ENCODE data around the gene ERCC6.

The ERCC6 gene

DNA sequence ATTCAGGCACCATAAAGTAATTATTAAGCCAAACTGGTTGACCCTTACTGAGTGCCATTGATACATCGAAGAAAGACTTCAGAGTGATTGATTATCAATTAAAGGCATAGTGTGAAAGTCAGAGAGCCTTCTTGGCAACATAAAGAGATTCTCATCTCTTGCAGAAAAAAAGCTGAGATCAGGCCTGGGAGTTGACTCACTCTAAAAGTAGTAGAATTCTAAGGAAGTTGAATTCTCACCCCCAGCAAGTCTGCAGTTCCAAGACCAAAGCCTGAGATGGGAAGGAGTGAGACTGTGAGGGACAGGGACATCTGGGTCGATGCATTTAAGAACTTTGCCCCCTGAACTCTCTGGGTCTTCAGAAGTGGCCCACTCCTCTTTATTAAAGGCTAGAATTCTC lies 21.6 kb upstream of the ERCC6 start:
- H3K36me3 Mint-ChIP-seq (ENCODE audit: low read depth), result no peaks in the 10 kb centered on the region
- H3K4me1 Mint-ChIP-seq (ENCODE audit: low read depth), result no peaks in the 10 kb centered on the region
- H3K4me3 Mint-ChIP-seq, result no peak overlapping the region
- no peak for DNase-seq
- H3K9me3 Mint-ChIP-seq, result no peaks in the 10 kb centered on the region
- no peak overlapping the region for H3K27ac Mint-ChIP-seq
- H3K27me3 Mint-ChIP-seq, result peaks cover 44% of the 10 kb centered on the region

DNA sequence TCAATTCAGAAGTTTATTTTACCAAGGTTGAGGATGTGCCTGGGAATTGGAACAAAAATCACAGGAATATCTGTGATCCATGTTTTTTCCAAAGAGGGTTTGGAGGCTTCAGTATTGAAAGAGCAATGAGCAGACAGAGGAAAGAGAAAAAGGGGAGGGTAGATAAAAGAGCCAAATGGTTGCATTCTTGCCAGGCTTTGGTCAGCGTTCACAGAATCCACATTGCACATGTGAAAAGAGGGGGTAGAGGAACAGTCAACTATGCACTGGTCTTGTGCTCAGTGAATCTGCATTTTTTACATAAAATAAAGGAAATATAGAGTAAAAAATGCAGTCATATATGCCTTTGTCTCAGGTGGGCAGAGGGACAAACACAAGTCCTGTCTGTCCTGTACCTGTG lies 20.6 kb upstream of the ERCC6 start:
- Mint-ChIP-seq H3K27me3 (peaks cover 37% of the 10 kb centered on the region), H3K9me3 (no peaks in the 10 kb centered on the region), H3K27ac (no peak overlapping the region), H3K36me3 (ENCODE audit: low read depth) (no peaks in the 10 kb centered on the region), H3K4me1 (ENCODE audit: low read depth) (no peaks in the 10 kb centered on the region), H3K4me3 (no peak overlapping the region)
- DNase-seq, result no peak

DNA sequence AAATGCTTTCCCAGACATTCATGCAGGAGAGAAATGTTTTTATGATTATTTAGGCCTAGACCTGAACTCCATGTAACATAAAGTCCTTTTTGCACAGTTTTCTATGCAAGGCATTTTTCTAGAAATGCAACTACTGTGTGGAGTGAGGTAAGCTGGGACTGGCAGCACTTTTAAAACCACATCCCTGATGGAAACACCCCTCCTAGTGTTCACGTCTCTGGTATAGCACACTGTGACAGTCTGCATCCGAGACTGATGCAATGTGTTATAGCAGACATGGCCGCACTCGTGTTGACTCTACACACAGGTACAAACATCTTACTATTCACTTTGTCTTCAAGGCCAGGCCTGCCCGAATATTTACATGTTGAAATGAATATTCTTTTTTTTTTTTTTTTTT lies 19.3 kb upstream of the ERCC6 start:
- Mint-ChIP-seq H3K27ac (no peak overlapping the region), H3K36me3 (ENCODE audit: low read depth) (no peaks in the 10 kb centered on the region), H3K4me3 (no peak overlapping the region), H3K9me3 (no peaks in the 10 kb centered on the region), H3K27me3 (peaks cover 31% of the 10 kb centered on the region), H3K4me1 (ENCODE audit: low read depth) (no peaks in the 10 kb centered on the region)
- DNase-seq, result no peak

DNA sequence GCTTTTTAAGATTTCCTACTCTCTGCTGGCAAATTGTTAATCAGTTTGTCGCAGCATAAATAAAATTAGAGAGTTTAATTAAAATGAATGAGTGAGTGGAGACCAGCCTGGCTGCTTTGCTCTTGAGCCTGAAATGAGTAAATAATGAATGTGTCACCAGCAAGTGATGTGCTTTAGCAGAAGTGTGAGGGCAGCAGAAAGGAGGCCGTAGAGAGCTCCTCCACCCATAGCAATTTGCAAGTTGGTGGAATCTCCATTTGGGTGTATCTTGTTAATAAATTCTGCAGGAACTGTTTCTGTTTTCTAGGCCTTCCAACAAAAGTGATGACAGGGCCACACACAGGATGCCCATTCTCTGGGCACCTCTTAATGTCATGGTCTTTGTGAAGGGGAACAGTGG lies 18.8 kb upstream of the ERCC6 start:
- no peak overlapping the region for H3K27ac Mint-ChIP-seq
- no peaks in the 10 kb centered on the region for H3K4me1 Mint-ChIP-seq (ENCODE audit: low read depth)
- no peak for DNase-seq
- H3K27me3 Mint-ChIP-seq, result peaks cover 30% of the 10 kb centered on the region
- no peaks in the 10 kb centered on the region for H3K36me3 Mint-ChIP-seq (ENCODE audit: low read depth)
- no peaks in the 10 kb centered on the region for H3K9me3 Mint-ChIP-seq
- H3K4me3 Mint-ChIP-seq, result no peak overlapping the region

DNA sequence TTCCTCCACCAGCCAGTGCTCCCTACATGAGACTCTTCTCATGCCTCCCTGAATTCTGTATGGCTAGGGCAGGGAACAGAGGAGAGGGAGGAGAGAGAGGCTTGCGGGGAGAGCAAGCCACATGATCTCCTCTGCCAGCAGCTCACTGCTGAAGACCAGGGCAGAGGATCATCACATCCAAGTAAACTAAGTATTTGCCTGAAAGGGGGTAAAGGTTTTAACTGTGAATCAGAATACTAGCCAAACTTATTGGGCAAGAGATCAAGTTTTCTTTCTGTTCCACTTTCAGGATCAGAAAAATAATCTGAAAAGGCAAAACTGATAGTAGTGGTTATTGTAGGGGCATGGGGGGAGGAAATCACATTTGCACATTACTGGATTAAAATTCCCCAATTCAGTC lies 17.8 kb upstream of the ERCC6 start:
- DNase-seq, result no peak
- Mint-ChIP-seq H3K27me3 (peaks cover 37% of the 10 kb centered on the region), H3K4me3 (no peak overlapping the region), H3K4me1 (ENCODE audit: low read depth) (no peaks in the 10 kb centered on the region), H3K27ac (no peak overlapping the region), H3K36me3 (ENCODE audit: low read depth) (no peaks in the 10 kb centered on the region), H3K9me3 (no peaks in the 10 kb centered on the region)

DNA sequence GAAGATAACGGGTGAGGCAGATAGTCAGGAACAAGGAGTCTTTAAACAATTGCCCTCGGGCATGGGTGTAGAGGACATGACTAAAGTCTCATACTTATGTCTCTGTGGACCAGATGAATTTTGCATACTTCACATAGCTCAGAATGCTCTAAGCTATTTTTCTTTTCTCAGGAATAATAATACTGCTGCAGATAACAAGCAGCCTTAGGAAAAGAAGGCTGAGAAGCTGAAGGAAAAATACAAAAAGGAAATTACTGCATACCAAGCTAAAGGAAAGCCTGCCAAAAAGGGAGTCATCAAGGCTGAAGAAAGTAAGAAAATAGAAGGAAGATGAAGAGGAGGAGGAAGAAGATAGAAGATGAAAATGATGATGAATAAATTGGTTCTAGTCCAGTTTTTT lies 13.4 kb upstream of the ERCC6 start:
- no peak for DNase-seq
- H3K4me3 Mint-ChIP-seq, result no peak overlapping the region

DNA sequence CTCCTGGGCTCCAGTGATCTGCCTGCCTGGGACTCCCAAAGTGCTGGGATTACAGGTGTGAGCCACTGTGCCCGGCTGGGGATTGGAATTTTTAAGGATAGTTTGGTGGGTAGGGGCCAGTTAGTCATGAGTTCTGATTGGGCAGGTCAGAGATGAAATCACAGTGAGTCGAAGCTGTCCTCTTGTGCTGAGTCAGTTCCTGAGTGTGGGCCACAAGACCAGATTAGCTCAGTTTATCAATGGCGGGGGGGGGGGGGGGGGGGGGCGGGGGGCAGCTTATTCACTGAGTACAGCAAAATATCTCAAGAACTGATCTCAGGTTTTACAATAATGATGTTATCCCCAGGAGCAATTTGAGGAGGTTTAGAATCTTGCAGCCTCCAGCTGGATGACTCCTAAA lies 11.6 kb upstream of the ERCC6 start:
- DNase-seq, result no peak
- peaks cover 3% of the 10 kb centered on the region for H3K9me3 Mint-ChIP-seq

More for the DNA sequence above, 13.4 kb upstream of the ERCC6 start:
- Mint-ChIP-seq H3K27ac (no peak overlapping the region), H3K4me1 (ENCODE audit: low read depth) (no peaks in the 10 kb centered on the region), H3K27me3 (peaks cover 34% of the 10 kb centered on the region), H3K36me3 (ENCODE audit: low read depth) (no peaks in the 10 kb centered on the region), H3K9me3 (no peaks in the 10 kb centered on the region)

DNA sequence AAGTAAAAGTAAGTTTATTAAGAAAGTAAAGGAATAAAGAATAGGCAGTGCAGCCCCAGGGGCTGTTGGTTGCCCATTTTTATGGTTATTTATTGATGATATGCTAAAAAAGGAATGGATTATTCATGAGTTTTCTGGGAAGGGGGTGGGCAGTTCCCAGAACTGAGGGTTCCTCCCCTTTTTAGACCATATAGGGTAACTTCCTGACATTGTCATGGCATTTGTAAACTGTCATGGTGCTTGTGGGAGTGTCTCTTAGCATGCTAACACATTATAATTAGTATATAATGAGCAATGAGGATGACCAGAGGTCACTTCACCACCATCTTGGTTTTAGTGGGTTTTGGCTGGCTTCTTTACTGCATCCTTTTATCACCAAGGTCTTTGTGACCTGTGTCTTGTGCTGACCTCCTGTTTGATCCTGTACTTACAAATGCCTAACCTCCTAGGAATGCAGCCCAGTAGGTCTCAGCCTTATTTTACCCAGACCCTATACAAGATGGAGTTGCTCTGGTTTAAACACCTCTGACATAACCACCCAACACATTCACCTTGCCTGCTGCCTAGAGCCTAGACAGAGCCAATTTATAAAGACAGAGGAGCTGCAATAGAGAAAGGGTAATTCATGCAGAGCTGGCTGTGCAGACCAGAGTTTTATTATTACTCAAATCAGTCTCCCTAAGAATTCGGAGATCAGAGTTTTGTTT lies 10.9 kb upstream of the ERCC6 start:
- Mint-ChIP-seq H3K4me3 (no peak overlapping the region), H3K27me3 (peaks cover 32% of the 10 kb centered on the region)

More for the DNA sequence above, 11.6 kb upstream of the ERCC6 start:
- Mint-ChIP-seq H3K4me3 (no peak overlapping the region), H3K4me1 (ENCODE audit: low read depth) (no peaks in the 10 kb centered on the region), H3K27ac (no peak overlapping the region), H3K36me3 (ENCODE audit: low read depth) (no peaks in the 10 kb centered on the region), H3K27me3 (peaks cover 30% of the 10 kb centered on the region)

DNA sequence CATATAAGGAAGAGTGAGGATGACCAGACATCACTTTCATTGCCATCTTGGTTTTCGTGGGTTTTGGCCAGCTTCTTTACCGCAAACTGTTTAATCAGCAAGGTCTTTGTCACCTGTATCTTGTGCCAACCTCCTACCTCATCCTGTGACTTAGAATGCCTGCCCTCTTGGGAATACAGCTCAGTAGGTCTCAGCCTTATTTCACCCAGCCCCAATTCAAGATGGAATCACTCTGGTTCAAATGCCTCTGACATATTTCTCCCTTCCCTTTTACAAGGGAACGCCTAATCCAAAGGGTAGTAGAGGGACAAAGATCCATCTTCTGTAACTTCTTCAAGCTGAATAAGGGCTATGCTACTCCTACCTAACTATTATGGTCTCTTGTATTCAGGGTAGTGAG lies 4.7 kb upstream of the ERCC6 start:
- Mint-ChIP-seq H3K4me1 (ENCODE audit: low read depth) (peaks cover 11% of the 10 kb centered on the region), H3K9me3 (peaks cover 5% of the 10 kb centered on the region)

More for the DNA sequence above, 10.9 kb upstream of the ERCC6 start:
- no peak overlapping the region for H3K27ac Mint-ChIP-seq
- H3K36me3 Mint-ChIP-seq (ENCODE audit: low read depth), result no peaks in the 10 kb centered on the region
- no peak for DNase-seq
- H3K9me3 Mint-ChIP-seq, result peaks cover 5% of the 10 kb centered on the region
- H3K4me1 Mint-ChIP-seq (ENCODE audit: low read depth), result no peaks in the 10 kb centered on the region

DNA sequence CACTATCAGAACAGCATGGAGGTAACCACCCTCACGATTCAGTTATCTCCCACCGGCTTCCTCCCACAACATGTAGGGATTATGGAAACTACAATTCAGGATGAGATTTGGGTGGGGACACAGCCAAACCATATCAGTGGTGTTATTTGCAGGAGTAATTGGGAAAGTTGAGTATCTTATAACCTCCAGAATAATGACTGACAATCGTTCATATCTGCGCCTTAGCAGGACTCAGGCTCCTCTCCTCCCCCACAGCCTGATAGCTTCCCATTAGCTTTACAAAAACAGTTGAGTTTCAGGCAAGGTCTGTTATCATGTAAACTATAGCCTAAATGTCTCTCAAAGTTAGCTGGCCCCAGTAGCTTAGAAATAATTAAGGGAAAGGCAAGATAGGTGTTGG lies 3.4 kb upstream of the ERCC6 start:
- H3K4me1 Mint-ChIP-seq (ENCODE audit: low read depth), result peaks cover 22% of the 10 kb centered on the region
- peaks cover 8% of the 10 kb centered on the region for H3K36me3 Mint-ChIP-seq (ENCODE audit: low read depth)

More for the DNA sequence above, 4.7 kb upstream of the ERCC6 start:
- Mint-ChIP-seq H3K4me3 (no peak overlapping the region), H3K27me3 (peaks cover 37% of the 10 kb centered on the region), H3K36me3 (ENCODE audit: low read depth) (peaks cover 1% of the 10 kb centered on the region), H3K27ac (no peak overlapping the region)
- no peak for DNase-seq

DNA sequence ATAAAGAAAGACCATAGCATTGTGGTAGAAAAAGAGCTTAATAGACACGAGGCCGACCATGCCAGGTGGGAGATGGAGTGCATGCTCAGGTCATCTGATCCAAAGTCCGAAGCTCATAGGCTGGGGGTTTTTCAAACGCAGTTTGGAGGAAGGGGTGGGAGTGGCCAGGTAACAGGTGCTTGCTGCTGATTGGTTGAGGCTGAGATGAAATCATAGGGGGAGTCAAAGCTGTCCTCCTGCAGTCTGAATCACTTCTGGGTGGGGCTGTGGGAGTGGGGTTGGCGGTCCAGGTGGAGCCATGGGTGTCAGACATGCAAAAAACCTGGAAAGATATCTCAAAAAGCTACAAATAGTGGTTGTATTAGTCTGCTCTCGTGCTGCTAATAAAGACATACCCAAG lies 2.8 kb upstream of the ERCC6 start:
- H3K4me1 Mint-ChIP-seq (ENCODE audit: low read depth), result peaks cover 23% of the 10 kb centered on the region
- peaks cover 5% of the 10 kb centered on the region for H3K9me3 Mint-ChIP-seq
- peaks cover 35% of the 10 kb centered on the region for H3K27me3 Mint-ChIP-seq
- H3K36me3 Mint-ChIP-seq (ENCODE audit: low read depth), result peaks cover 8% of the 10 kb centered on the region
- H3K4me3 Mint-ChIP-seq, result no peak overlapping the region
- H3K27ac Mint-ChIP-seq, result no peak overlapping the region
- no peak for DNase-seq

More for the DNA sequence above, 3.4 kb upstream of the ERCC6 start:
- Mint-ChIP-seq H3K9me3 (peaks cover 5% of the 10 kb centered on the region), H3K4me3 (no peak overlapping the region), H3K27me3 (peaks cover 35% of the 10 kb centered on the region), H3K27ac (no peak overlapping the region)
- no peak for DNase-seq

DNA sequence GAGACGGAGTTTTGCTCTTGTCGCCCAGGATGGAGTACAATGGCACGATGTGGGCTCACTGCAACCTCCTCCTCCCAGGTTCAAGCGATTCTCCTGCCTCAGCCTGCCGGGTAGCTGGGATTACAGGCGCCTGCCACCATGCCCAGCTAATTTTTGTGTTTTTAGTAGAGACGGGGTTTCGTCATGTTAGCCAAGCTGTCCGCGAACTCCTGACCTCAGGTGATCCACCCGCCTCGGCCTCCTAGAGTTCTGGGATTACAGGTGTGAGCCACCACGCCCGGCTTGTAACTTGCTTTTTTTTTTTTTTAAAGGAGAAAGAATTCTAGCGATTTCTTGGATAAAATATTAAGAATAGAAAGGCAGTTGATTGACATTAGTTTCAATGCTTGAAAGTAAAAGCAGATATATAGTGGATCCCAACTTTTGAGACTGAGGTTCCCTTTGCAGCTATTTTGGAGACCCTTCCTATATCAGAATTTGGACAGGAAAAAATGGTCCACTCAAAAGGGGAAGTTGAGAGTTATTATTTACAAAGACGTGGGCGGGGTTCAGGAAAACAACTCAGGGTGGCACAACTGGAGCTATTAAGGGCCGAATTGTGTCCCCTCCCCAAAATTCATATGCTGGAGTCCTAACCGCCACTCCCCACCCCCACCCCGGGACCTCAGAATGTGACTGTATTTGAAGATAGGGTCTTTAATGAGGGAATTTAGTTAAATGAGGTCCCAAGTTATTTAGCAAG lies 1.3 kb upstream of the ERCC6 start:
- H3K36me3 Mint-ChIP-seq (ENCODE audit: low read depth), result peaks cover 15% of the 10 kb centered on the region
- H3K4me3 Mint-ChIP-seq, result no peak overlapping the region
- peaks cover 33% of the 10 kb centered on the region for H3K4me1 Mint-ChIP-seq (ENCODE audit: low read depth)
- no peak overlapping the region for H3K27ac Mint-ChIP-seq
- H3K9me3 Mint-ChIP-seq, result peaks cover 2% of the 10 kb centered on the region
- DNase-seq, result no peak
- peaks cover 31% of the 10 kb centered on the region for H3K27me3 Mint-ChIP-seq

DNA sequence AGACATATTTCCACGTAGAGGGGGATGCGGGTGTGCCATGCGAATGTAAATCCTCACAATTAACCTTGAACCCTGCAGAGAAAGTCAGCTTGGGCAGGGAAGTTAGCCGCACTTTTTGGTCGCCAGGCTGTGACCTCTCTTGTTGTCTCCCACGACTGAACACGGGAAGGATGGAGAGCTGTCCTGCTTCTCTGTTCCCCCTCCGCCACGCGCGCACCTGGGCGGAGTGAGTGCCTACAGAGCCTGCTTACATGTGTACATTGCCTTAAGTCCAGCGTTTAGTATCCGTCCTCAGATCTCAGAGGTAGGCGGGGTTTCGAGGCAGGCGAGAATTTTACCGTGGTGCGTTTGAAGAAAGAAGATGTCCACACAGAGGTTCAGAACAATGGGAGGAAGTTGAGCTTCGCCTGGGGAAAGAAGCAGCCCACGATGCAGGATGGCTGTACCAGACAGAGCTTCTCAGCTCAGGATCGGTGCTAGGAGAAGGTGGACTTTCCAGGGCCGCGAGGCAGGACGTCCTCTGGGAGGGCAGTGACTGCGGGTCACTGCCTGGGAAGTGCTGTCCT lies 482 bp upstream of the ERCC6 start:
- peak overlapping the region; percentile 96 for H3K27ac Mint-ChIP-seq
- peaks cover 29% of the 10 kb centered on the region for H3K27me3 Mint-ChIP-seq
- H3K4me3 Mint-ChIP-seq, result peak overlapping the region; percentile 89
- no peaks in the 10 kb centered on the region for H3K9me3 Mint-ChIP-seq
- peaks cover 18% of the 10 kb centered on the region for H3K36me3 Mint-ChIP-seq (ENCODE audit: low read depth)
- DNase-seq, result no peak
- peaks cover 39% of the 10 kb centered on the region for H3K4me1 Mint-ChIP-seq (ENCODE audit: low read depth)

DNA sequence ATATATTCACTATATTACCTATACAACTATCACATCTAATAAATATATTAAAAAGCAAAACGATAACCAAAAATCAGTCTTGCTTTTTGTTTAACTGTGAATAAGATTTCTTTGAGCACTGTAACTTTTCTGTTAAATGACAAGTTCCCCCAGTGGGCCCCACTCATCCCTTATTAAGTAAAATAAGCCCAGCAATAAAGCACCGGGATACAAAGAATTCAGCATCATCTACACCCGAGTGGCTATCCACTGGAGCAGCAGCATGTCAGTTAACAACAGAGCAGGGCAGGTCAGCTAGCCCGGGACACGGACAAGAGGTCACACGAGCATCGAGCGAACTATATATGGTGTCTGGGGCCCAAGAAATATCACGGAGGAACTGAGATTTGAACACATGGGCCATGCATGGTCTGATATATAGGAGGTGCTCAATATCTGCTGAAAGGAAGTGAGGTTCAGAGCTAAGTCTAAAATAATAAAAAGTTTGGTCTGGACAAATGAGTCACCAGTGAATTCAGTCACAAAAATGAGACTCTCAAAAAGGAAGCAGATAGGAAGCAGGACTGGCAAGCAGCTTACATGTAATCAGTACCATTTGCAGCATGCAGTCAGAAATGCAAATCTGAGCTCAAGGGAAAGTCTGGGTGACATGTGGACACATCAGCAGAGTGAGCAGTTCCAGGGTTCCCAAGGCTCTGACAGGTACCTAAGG lies 4.1 kb downstream of the ERCC6 start:
- no peak for DNase-seq
- H3K27me3 Mint-ChIP-seq, result peaks cover 4% of the 10 kb centered on the region
- no peaks in the 10 kb centered on the region for H3K9me3 Mint-ChIP-seq
- peak overlapping the region; percentile 50 for H3K27ac Mint-ChIP-seq
- peaks cover 42% of the 10 kb centered on the region for H3K36me3 Mint-ChIP-seq (ENCODE audit: low read depth)
- H3K4me3 Mint-ChIP-seq, result no peak overlapping the region
- H3K4me1 Mint-ChIP-seq (ENCODE audit: low read depth), result peaks cover 48% of the 10 kb centered on the region
